GM19397 (cell line): ENCODE results near the gene UCHL1.
"Not testable (repeated sequence)": the region's sequence is repeated elsewhere in the genome, so short reads cannot be mapped to it uniquely, and the experiment has no call there.

Source experiments
- ATAC-seq: cut with Tn5 transposase; IDR thresholded peaks from one replicate; pipeline ENCODE4 v1.9.1; 2021; ENCODE audit warnings: mild to moderate bottlenecking, moderate library complexity; ENCODE audit not compliant: unreplicated experiment

The UCHL1 gene

GRCh38 chr4:41287852-41288251, 31.1 kb downstream of the UCHL1 start:
- no peak for ATAC-seq

- no peak for ATAC-seq
Measured at GRCh38 chr4:41288254-41288653, 31.5 kb downstream of the UCHL1 start.

GRCh38 chr4:41290479-41290878, 33.8 kb downstream of the UCHL1 start:
- no peak for ATAC-seq

GRCh38 chr4:41294445-41295062, 37.8 kb downstream of the UCHL1 start:
- ATAC-seq, result no peak

GRCh38 chr4:41296995-41297394, 40.3 kb downstream of the UCHL1 start:
- ATAC-seq, result no peak

- ATAC-seq, result no peak
Measured at GRCh38 chr4:41297832-41298231, 41.1 kb downstream of the UCHL1 start.

- no peak for ATAC-seq
Measured at GRCh38 chr4:41299486-41299885, 42.8 kb downstream of the UCHL1 start.

GRCh38 chr4:41301137-41301536, 44.4 kb downstream of the UCHL1 start:
- ATAC-seq, result no peak

- ATAC-seq, result no peak
Measured at GRCh38 chr4:41303372-41304118, 46.8 kb downstream of the UCHL1 start.

- no peak for ATAC-seq
Measured at GRCh38 chr4:41304221-41304620, 47.5 kb downstream of the UCHL1 start.

- no peak for ATAC-seq
Measured at GRCh38 chr4:41305476-41305875, 48.7 kb downstream of the UCHL1 start.

- no peak for ATAC-seq
Measured at GRCh38 chr4:41307638-41308037, 50.9 kb downstream of the UCHL1 start.

GRCh38 chr4:41308398-41308797, 51.7 kb downstream of the UCHL1 start:
- ATAC-seq, result no peak

- ATAC-seq, result not testable (repeated sequence)
Measured at GRCh38 chr4:41315426-41315825, 58.7 kb downstream of the UCHL1 start.

- no peak for ATAC-seq
Measured at GRCh38 chr4:41315862-41316261, 59.1 kb downstream of the UCHL1 start.
